HG03342 (cell line): ENCODE results near the gene SLC12A4.
"Not testable (repeated sequence)": the region's sequence is repeated elsewhere in the genome, so short reads cannot be mapped to it uniquely, and the experiment has no call there.

Experiments
- ATAC-seq: cut with Tn5 transposase; IDR thresholded peaks from one replicate; pipeline ENCODE4 v1.9.1; 2021; ENCODE audit warnings: mild to moderate bottlenecking, moderate library complexity; ENCODE audit not compliant: unreplicated experiment

The SLC12A4 gene

GRCh38 chr16:67928561-67929364 lies 39.7 kb downstream of the SLC12A4 start:
- ATAC-seq: peak; percentile 58

GRCh38 chr16:67928147-67928546 lies 40.3 kb downstream of the SLC12A4 start:
- no peak for ATAC-seq

GRCh38 chr16:67927131-67927941 lies 41.1 kb downstream of the SLC12A4 start:
- no peak for ATAC-seq

DNA sequence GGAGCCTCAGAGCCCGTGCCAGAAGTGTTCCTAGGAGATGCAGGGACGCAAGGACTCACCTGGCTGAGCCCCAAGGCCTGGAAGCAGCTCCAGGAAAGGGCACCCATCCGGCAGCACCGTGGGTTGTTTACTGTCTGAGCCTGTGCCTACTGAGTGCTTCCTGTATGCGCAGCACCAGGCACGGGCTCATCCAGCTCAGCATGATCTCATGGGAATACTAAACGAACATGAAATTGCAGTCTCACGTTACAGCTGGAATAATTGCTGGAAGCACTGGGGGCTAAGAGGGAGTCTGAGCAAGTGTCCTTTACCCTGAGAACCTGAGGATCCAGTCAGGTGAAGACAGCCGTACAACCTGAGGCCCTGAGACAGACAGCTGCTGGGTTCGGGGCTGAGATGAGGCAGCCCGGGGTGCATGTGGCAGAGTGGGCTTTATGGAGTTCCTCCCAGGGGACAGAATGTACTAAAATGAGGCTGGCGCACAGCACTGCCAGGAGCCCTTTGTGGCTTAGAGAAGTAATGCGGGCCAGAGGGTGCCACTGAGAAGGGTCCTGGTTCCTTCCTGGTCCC lies 42.2 kb downstream of the SLC12A4 start:
- ATAC-seq: no peak

- no peak for ATAC-seq
These were observed 44.1 kb downstream of the SLC12A4 start for GRCh38 chr16:67924140-67924906.

DNA sequence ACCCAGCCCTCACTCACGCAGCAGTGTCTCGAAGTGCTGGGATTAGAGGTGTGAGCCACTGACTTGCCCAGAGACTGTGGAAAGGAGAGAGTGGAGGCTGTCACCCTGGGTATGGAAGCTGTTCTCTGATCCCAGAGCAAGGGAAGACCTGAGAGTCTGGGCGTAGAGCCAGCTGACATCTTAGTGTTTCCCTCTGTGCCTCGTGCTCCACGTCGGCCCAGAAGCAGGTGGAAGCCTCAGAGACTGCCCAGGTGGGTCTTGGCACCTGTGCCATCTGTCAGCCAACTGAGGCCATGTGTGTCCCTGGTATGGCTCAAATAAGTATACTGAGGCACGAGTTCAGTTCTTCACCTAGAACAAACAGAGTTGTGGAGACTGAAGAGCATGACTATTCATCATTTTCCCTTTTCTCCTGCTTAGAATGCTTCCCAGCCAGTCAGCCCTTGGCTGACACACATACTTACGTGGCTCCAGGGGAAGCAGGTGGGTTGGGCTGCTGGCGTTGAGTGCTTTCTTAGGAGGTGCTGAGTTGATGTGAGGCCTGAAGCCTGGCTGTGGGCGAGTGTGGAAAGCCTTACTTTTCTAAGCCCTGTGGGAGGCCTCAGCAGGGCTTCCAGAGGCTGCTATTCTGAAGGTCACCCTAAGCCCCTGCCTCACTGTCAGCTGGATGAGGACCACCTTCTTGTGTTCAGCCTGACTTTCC lies 44.9 kb downstream of the SLC12A4 start:
- ATAC-seq: no peak

- no peak for ATAC-seq
These were observed 45.7 kb downstream of the SLC12A4 start for GRCh38 chr16:67922740-67923139.

DNA sequence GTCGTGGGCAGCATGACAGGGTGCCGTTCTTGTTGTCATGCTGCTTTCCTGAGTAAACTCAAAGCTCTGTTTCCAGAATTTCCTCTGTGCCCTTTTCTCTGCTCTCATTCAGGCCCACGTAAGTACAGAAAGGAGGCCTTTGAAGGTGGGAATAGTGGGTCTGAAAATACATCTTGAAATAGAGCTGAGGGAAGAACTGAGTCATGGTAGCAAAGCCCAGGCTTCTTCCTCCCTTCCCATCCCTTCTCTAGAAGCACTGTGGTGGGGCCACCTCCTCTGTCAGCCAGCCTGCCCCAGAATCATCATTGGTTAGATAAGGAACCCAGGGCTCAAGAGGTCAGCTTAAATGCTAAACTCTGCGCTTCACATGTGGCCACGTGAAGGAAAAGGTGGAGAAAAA lies 46.2 kb downstream of the SLC12A4 start:
- no peak for ATAC-seq

DNA sequence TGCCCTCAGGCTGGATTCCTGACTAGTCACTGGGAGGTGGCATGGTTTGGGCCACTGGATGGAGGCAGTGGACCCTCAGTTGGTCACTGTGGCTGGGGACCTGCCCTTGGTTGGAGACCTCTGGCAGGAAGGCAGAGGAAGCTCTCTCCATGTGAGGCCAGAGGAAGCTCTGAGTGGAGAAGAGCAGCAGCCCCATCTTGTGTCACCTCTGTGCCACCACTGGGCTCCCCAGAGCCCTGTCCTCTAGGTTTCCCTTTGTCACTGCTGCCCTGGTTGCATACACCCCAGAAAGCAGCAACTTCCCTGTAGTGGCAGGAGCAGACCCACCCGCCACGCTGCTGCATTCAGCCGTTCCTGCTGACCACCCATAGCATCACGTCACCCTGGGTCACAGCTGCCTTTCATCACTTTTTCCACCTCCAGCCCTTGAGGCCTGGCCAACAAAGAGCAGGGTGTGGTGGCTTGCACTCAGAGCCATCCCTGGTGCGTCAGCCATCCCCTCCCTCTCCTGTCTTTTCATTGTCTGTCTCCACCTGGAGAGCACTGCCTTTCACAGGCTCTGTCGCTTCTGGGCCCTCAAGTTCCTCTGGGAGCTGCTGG lies 48.7 kb downstream of the SLC12A4 start:
- ATAC-seq: no peak

DNA sequence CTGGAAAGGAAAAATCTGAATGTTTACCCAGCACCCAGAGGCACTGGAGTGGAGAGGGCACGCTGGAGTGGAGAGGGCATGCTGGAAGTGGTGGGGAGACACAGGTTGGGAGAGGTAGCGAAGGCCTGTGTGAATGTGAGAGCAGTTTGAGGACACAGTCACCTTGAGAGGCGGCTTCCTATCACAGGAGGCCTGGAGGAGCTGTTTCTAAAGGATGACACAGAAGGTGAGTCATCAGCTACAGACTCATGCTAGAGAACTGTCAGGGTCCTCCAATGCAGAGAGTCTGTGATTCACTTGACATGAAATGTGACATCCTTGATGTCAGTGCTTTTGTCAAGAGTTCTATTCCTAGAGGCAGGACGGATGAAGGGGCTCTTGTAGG lies 50.6 kb downstream of the SLC12A4 start:
- ATAC-seq: no peak

DNA sequence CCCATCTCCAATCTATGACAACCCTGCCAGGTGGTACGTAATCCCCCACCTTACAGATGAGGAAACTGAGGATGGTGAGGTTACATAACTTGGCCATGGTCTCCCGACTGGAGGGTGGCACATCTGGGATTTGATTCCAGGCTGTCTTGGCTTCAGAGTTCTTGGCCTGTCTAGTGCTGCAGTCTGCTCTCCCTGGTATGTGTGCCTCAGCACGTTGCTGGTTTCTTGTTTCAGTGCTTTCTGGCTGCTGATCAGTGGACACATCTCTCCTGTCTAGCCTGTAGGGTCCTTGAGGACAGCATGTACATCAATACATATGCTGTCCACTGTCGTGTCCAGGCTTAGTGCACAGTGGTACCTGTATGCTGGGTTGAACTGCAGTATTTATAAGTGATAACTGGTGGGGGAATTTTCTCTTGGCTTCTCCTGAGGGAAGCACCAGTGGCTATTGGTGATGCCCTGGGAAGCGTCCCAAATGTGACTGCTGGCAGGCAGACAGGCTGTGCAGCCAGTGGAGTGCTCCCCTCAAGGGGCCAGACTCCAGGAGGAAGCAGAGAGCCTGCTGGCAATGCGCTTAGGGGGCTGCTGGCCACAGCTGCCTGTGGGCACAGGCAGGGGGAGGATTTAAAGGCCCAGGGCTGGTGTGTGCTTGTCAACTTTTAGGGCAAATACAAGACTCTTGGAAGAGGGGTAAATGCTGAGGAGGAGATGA lies 51.1 kb downstream of the SLC12A4 start:
- no peak for ATAC-seq

- ATAC-seq: no peak
These were observed 52.4 kb downstream of the SLC12A4 start for GRCh38 chr16:67915831-67916723.

- not testable (repeated sequence) for ATAC-seq
These were observed 53.0 kb downstream of the SLC12A4 start for GRCh38 chr16:67915496-67915769.

DNA sequence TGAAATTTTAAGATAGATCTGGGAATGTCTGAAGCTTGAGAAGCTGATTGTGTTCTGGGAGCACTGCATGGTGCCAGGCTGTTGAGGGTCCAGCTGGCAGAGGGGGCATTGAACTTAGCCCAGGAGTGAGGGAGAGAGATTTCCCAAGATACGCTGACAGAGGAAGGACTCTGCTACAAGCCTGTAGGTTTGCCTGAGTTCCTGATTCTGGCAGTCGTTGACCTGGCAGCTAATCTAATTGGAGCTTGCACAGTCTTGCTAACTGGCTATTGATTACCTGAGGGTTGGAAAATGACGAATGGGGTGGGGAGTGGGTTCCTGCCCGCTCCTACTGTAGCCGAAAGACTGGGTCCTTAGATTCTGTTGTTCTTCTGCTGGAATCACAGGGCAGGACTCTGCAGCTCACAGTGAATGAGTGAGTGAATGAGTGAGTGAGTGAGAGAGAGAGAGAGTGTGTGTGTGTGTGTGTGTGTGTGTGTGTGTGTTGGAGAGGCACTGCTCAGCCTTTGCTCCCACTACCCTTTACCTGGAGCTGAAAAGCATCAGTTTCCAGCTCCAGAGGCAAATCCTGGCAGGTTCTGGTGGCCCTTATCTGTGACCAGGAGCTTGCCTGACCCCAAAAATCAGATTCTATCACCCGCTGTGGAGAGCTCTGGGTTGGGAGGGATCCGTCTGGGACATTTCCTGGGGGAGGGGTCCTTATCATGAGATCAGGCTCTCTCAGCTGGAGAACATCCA lies 53.5 kb downstream of the SLC12A4 start:
- no peak for ATAC-seq

DNA sequence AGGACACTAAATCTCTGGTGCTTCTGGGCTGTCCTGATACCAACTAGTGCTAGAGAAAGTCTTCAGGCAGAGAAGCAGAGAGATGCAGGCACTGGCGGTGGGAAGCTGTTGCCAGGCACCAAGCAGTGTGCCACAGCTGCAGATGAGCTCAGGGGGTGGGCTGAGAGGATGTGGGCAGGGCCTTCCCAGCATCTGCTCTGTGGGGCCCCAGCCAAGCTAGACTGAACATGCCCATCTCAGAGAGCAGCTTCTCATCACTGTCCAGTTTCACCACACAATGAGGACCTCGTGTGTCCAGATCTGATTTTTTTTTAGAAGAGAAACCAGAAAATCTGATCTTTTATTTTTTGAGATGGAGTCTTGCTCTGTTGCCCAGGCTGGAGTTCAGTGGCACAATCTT lies 58.3 kb downstream of the SLC12A4 start:
- no peak for ATAC-seq

DNA sequence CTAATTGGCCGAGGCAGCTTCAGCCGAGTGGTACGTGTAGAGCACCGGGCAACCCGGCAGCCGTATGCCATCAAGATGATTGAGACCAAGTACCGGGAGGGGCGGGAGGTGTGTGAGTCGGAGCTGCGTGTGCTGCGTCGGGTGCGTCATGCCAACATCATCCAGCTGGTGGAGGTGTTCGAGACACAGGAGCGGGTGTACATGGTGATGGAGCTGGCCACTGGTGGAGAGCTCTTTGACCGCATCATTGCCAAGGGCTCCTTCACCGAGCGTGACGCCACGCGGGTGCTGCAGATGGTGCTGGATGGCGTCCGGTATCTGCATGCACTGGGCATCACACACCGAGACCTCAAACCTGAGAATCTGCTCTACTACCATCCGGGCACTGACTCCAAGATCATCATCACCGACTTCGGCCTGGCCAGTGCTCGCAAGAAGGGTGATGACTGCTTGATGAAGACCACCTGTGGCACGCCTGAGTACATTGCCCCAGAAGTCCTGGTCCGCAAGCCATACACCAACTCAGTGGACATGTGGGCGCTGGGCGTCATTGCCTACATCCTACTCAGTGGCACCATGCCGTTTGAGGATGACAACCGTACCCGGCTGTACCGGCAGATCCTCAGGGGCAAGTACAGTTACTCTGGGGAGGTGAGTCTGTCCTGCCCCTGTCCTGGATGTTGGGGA lies 59.2 kb downstream of the SLC12A4 start:
- ATAC-seq: no peak

- no peak for ATAC-seq
These were observed 60.8 kb downstream of the SLC12A4 start for GRCh38 chr16:67907397-67908180.
